ENCODE measurements around the gene AMN1.
"Not testable (repeated sequence)": the region's sequence is repeated elsewhere in the genome, so short reads cannot be mapped to it uniquely, and the experiment has no call there.

DNA sequence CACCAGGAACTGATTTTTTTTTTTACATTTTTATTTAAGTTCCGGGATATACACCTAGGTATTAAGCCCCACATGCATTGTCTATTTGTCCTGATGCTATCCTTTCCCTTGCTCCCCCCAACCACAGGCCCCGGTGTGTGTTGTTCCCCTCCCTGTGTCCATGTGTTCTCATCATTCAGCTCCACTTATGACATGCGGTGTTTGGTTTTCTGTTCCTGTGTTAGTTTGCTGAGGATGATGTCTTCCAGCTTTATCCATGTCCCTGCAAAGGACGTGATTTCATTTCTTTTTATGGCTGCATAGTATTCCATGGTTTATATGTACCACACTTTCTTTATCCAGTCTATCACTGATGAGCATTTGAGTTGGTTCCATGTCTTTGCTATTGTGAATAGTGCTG is 11.8 kb downstream of the AMN1 start:
- TF ChIP-seq, protein P1, sequence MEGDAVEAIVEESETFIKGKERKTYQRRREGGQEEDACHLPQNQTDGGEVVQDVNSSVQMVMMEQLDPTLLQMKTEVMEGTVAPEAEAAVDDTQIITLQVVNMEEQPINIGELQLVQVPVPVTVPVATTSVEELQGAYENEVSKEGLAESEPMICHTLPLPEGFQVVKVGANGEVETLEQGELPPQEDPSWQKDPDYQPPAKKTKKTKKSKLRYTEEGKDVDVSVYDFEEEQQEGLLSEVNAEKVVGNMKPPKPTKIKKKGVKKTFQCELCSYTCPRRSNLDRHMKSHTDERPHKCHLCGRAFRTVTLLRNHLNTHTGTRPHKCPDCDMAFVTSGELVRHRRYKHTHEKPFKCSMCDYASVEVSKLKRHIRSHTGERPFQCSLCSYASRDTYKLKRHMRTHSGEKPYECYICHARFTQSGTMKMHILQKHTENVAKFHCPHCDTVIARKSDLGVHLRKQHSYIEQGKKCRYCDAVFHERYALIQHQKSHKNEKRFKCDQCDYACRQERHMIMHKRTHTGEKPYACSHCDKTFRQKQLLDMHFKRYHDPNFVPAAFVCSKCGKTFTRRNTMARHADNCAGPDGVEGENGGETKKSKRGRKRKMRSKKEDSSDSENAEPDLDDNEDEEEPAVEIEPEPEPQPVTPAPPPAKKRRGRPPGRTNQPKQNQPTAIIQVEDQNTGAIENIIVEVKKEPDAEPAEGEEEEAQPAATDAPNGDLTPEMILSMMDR (IDR thresholded peaks at IDR 0.05) = not testable (repeated sequence)
- not testable (repeated sequence) for TF ChIP-seq POLR2A (IDR thresholded peaks at IDR 0.05)

Data from testis (tissue), 2 donors.